ENCODE data around the gene PPP1R12B. TPM values are rescaled to one million over a fixed set of nuclear protein-coding genes. Genes with fewer than 3 reads are reported as not detected.
"Not testable (repeated sequence)": the region's sequence is repeated elsewhere in the genome, so short reads cannot be mapped to it uniquely, and the experiment has no call there.

The PPP1R12B gene
- total RNA-seq, 2 experiments from 2014 or later = 26.9 to 27.7 TPM

DNA sequence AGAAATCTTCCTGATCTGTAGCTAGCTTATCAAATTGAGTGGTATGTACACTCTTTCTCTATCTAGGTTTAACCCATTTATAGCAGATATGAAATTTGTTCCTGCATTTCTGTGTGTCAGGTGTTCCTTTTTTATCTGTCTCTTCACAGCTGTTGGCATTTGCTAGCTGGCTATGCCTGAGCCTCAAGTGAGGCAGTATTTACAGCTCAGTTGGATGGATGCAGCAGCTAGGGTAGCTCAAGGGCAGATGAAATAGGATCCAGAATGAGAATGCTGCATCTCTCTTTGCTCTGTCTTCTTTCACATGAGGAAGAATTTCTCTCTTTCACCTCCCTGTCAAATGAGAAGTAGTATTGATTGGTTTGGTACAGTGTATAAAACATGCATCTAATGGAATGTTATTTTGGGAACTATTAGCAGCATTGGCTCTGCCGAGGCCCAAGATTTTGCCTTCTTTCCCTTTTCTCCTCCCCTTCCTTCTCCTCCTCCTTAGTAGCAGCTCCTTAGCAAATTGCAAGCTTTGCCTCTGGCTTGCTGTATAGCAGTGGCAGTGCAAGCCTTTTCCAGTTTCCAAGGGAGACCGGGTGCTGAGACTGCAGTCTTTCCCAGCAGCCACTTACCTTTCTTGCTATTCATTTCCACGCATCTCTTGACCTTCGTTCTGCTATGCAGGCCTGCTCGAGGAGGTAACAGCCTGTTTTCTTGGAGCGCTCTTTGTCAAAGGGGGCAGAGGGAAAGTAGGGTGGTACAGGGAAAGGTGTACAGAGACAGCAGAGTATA is 125.0 kb downstream of the PPP1R12B start:
- H3K4me3 Mint-ChIP-seq; H3K9me3 Mint-ChIP-seq; POLR2A ChIA-PET; H3K27me3 Mint-ChIP-seq; H3K4me1 Mint-ChIP-seq; ATAC-seq (ENCODE audit: low read depth); H3K36me3 Mint-ChIP-seq; DNase-seq; H3K27ac Mint-ChIP-seq: not testable (repeated sequence)

DNA sequence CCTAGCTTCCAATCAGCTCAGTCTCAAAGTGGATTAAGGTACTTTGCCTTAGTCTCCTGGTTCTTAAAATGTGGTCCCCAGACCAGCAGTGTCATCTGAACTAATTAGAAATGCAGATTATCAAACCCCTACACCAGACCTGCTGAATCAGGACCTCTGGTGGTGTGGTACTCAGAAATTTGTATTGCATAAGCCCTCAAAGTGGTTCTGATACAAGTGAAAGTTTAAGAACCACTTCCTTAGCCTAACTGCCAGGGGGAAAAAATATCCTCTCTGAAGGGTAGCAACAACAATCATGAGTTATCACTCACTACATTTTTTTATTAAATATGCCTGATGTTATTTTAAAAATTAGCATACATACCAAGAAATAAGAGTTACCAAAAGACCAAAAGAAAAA is 131.2 kb downstream of the PPP1R12B start:
- POLR2A ChIA-PET, H3K9me3 Mint-ChIP-seq, H3K27me3 Mint-ChIP-seq, DNase-seq: not testable (repeated sequence)
- Mint-ChIP-seq H3K4me1 (peaks cover 37% of the 10 kb centered on the region), H3K36me3 (peaks cover 23% of the 10 kb centered on the region), H3K4me3 (peak overlapping the region; percentile 37), H3K27ac (peak overlapping the region; percentile 3)
- ATAC-seq (ENCODE audit: low read depth) = peak; percentile 66

DNA sequence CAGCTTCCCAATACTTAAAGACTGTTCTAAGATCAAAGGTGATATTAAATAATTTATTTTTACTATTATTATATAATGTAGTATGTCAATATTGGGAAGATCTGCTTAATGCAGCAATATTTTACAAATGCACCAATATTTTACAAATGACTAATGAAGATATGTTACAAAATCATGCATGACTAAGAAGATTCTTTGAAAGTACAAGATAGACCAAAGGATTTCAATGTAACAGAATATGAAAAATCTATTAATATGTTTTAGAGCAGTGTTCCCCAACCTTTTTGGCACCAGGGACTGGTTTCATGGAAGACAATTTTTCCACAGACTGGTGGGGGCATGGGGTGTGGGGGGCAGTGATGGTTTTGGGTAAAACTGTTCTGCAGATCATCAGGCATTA is 132.1 kb downstream of the PPP1R12B start:
- POLR2A ChIA-PET; H3K9me3 Mint-ChIP-seq; DNase-seq; H3K4me3 Mint-ChIP-seq; H3K27ac Mint-ChIP-seq; ATAC-seq (ENCODE audit: low read depth); H3K27me3 Mint-ChIP-seq: not testable (repeated sequence)
- H3K4me1 Mint-ChIP-seq = peaks cover 40% of the 10 kb centered on the region
- H3K36me3 Mint-ChIP-seq = peaks cover 32% of the 10 kb centered on the region

DNA sequence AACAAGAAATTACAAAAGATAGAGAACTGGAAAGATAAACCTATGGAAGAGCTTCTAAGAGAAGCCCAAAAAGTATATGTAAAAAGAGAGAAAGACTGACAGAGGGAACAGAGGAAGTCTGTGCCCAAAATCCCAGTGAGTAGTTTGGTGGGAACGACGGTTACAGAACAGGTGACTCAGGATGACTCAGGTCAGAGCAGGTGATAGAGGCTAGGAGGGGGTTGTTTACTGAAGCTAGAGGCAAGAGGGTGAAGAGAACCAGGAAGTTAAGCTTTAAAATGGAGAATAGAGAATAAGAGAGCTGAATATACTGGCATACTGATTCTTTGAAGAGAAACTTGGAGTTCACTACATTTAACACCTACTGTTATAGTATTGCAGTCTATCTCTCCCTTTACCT is 134.9 kb downstream of the PPP1R12B start:
- POLR2A ChIA-PET; H3K4me3 Mint-ChIP-seq; H3K27ac Mint-ChIP-seq; H3K27me3 Mint-ChIP-seq; ATAC-seq (ENCODE audit: low read depth); H3K9me3 Mint-ChIP-seq; DNase-seq: not testable (repeated sequence)
- Mint-ChIP-seq H3K4me1 (peaks cover 45% of the 10 kb centered on the region), H3K36me3 (peaks cover 36% of the 10 kb centered on the region)

DNA sequence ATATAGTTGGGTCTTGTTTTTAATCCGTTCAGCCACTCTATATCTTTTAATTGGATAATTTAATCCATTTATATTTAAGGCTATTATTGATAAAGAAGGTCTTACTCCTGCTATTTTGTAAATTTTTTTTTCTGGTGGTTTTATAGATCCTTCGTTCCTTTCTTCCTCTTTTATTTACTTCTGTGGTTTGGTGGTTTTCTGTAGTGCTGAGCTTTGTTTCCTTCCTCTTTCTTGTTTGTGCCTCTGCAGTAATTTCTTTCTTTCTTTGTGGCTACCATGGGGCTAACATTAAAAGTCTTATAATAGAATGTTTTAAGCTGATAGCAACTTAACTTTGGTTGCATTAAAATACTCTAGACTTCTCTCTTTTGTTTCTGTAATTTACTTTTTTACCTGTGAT is 135.5 kb downstream of the PPP1R12B start:
- peaks cover 43% of the 10 kb centered on the region for H3K36me3 Mint-ChIP-seq
- ATAC-seq (ENCODE audit: low read depth); H3K9me3 Mint-ChIP-seq; H3K27me3 Mint-ChIP-seq; POLR2A ChIA-PET; DNase-seq: not testable (repeated sequence)
- H3K27ac Mint-ChIP-seq = peak overlapping the region; percentile 17
- H3K4me1 Mint-ChIP-seq = peaks cover 43% of the 10 kb centered on the region
- H3K4me3 Mint-ChIP-seq = peak overlapping the region; percentile 15

DNA sequence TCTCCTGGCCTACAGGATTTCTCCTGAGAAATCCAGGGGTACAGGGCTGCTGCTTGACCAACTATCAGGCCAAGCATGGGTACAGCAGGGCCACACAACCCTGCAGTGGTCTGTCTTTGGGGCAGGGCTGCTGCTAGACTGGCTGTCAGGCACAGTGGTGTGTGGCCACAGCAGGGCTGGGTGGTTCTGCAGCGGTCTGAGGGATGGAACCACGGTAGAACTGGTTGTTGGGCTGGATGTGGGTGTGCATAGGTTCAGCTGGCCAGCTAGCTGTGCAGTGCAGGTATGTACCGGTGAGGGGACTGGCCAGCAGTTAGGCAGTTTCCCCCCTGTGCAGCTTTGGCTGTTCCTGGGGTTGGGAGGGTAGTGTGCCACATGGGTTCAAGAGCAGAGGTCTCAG is 136.3 kb downstream of the PPP1R12B start:
- peaks cover 48% of the 10 kb centered on the region for H3K36me3 Mint-ChIP-seq
- H3K9me3 Mint-ChIP-seq = not testable (repeated sequence)

DNA sequence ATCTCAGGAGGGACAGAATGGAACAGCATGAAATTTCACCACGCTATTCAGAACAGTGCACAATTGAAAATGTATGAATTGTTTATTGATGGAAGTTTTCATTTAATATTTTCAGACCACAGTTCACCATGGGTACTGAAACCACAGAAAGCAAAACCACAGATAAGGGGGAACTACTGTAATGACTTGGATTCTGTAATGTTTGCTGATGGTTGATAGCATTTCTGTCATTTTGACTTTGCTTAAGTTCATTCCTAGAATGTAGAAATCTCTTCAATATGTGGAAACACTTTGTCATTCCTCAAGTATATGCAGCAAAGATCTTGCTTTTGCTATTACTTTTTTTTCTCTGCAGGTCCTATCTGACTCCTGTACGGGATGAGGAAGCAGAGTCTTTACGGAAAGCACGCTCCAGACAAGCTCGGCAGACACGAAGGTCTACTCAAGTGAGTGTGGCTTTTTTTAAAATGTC is 139.7 kb downstream of the PPP1R12B start:
- H3K9me3 Mint-ChIP-seq; DNase-seq; H3K4me3 Mint-ChIP-seq; H3K27me3 Mint-ChIP-seq; H3K27ac Mint-ChIP-seq; ATAC-seq (ENCODE audit: low read depth); POLR2A ChIA-PET: not testable (repeated sequence)
- peaks cover 23% of the 10 kb centered on the region for H3K4me1 Mint-ChIP-seq
- peaks cover 40% of the 10 kb centered on the region for H3K36me3 Mint-ChIP-seq

More for the DNA sequence above, 136.3 kb downstream of the PPP1R12B start:
- H3K4me3 Mint-ChIP-seq; ATAC-seq (ENCODE audit: low read depth); DNase-seq; H3K27ac Mint-ChIP-seq; H3K27me3 Mint-ChIP-seq; POLR2A ChIA-PET: not testable (repeated sequence)
- peaks cover 36% of the 10 kb centered on the region for H3K4me1 Mint-ChIP-seq

DNA sequence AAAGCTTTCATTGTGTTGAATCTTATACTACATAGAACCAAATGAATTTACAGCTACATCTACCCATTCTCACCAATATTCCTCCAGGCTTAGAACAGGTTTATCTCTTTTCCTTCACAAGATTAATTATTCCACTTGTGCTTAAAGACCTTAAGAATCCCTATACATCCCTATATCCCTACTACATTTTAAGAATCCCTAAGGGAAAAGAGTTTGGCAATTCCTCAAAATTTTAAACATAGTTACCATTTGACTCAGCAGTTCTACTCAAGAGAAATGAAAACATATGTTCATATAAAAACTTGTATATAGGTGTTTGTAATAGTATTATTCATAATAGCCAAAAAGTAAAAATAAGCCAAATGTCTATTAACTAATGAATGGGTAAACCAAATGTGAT is 140.6 kb downstream of the PPP1R12B start:
- H3K9me3 Mint-ChIP-seq; H3K27ac Mint-ChIP-seq; H3K4me3 Mint-ChIP-seq; POLR2A ChIA-PET; H3K27me3 Mint-ChIP-seq; ATAC-seq (ENCODE audit: low read depth); DNase-seq: not testable (repeated sequence)
- Mint-ChIP-seq H3K4me1 (peaks cover 15% of the 10 kb centered on the region), H3K36me3 (peaks cover 37% of the 10 kb centered on the region)

DNA sequence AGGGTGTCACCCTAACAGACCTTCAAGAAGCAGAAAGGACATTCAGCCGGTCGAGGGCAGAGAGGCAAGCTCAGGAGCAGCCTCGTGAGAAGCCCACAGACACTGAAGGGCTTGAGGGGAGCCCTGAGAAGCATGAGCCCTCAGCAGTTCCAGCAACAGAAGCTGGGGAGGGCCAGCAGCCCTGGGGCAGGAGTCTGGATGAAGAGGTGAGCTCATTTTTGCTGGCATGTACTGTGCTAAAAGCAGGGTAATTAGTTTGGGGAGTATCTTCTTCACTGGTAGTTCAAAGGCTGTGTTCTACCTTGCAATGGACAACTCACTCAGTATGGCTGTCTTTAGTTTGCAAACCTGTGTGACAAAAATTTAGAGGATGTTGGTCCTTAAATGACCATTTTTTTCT is 144.6 kb downstream of the PPP1R12B start:
- H3K4me1 Mint-ChIP-seq; POLR2A ChIA-PET; H3K4me3 Mint-ChIP-seq; H3K27ac Mint-ChIP-seq; ATAC-seq (ENCODE audit: low read depth); H3K27me3 Mint-ChIP-seq; H3K9me3 Mint-ChIP-seq; DNase-seq: not testable (repeated sequence)
- H3K36me3 Mint-ChIP-seq = peaks cover 31% of the 10 kb centered on the region

DNA sequence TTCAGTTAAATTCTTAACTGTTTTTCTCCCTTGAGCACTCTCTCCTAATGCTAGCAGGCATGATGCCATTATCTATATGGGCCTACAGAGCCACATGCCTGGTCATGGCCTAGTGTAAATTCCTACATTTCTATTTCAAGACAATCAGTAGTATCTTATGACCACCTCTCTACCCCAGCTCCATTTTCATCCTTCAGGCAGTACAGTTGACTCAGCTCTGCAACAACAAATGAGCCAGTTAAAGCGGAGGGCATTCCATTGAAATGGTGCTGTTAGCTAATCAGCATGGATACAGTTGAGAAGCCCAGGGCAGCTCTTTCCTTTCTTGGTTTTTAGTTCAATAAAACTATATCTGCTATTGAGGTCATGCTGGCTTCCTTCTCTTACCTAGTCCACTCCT is 150.0 kb downstream of the PPP1R12B start:
- H3K4me3 Mint-ChIP-seq = no peak overlapping the region
- DNase-seq (no peak), ATAC-seq (ENCODE audit: low read depth) (no peak)
- H3K4me1 Mint-ChIP-seq = peaks cover 3% of the 10 kb centered on the region
- POLR2A ChIA-PET = no interaction called here
- no peak overlapping the region for H3K27ac Mint-ChIP-seq
- H3K27me3 Mint-ChIP-seq = no peaks in the 10 kb centered on the region
- peaks cover 8% of the 10 kb centered on the region for H3K36me3 Mint-ChIP-seq
- H3K9me3 Mint-ChIP-seq = no peaks in the 10 kb centered on the region

DNA sequence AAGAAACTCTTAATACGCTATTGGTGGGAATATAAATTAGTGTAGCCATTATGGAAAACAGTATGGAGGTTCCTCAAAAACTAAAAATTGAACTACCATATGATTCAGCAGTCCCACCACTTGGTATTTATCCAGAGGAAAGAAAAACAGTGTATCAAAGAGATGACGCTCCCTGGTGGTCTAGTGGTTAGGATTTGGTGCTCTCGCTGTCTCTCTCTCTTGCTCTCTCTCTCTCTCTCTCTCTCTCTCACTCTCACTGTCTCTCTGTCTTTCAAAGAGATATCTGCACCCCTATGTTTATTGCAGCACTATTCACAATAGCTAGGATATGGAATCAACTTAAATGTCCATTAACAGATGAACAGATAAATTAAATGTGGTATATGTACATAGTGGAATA is 151.5 kb downstream of the PPP1R12B start:
- H3K27me3 Mint-ChIP-seq; H3K4me1 Mint-ChIP-seq; H3K27ac Mint-ChIP-seq; H3K36me3 Mint-ChIP-seq; H3K4me3 Mint-ChIP-seq; DNase-seq; POLR2A ChIA-PET; ATAC-seq (ENCODE audit: low read depth); H3K9me3 Mint-ChIP-seq: not testable (repeated sequence)

DNA sequence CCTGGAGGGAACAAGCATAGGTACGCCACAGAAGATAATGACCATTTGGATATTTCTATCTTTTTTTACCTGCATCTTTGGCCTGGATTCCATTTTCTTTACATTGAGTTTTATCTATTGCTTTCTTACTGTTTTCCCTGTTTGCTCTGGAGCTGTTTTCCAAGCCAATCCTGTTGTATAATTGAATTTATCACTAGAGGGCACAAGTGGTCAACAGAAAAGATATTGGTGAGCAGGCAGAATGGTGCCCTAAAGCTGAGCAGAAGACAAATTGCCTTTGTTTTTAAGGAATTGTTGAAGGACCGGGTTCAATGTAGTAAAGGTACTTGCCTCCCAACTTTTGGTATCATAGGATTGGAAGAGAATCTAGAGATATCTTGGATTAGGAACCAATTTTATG is 152.8 kb downstream of the PPP1R12B start:
- ATAC-seq (ENCODE audit: low read depth) = no peak
- no peak for DNase-seq
- Mint-ChIP-seq H3K4me1 (no peaks in the 10 kb centered on the region), H3K4me3 (no peak overlapping the region), H3K27me3 (no peaks in the 10 kb centered on the region), H3K27ac (no peak overlapping the region), H3K36me3 (no peaks in the 10 kb centered on the region), H3K9me3 (no peaks in the 10 kb centered on the region)
- POLR2A ChIA-PET = no interaction called here

DNA sequence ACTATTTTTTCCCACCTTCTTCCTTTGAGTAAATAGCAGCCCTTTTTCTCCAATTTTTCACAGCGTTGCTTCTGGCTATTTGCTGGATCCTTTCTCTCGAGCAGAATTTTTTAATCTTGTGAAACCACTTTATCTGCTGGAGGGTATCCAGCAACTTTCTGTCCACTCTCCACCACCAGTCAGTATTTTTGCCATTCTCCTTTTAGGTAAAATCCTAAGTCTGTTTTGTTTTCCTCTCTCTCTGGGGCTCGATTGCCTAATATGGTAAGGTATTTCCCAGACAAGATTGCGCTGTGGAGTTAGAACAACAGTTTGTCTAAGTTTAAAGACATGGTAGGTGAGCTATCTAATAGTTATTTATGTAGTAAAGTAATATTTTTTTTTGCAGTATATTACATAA is 156.9 kb downstream of the PPP1R12B start:
- DNase-seq (no peak), ATAC-seq (ENCODE audit: low read depth) (no peak)
- no peaks in the 10 kb centered on the region for H3K4me1 Mint-ChIP-seq
- H3K27ac Mint-ChIP-seq = no peak overlapping the region
- H3K4me3 Mint-ChIP-seq = no peak overlapping the region
- H3K27me3 Mint-ChIP-seq = no peaks in the 10 kb centered on the region
- no peaks in the 10 kb centered on the region for H3K36me3 Mint-ChIP-seq
- POLR2A ChIA-PET = no interaction called here
- H3K9me3 Mint-ChIP-seq = no peaks in the 10 kb centered on the region

DNA sequence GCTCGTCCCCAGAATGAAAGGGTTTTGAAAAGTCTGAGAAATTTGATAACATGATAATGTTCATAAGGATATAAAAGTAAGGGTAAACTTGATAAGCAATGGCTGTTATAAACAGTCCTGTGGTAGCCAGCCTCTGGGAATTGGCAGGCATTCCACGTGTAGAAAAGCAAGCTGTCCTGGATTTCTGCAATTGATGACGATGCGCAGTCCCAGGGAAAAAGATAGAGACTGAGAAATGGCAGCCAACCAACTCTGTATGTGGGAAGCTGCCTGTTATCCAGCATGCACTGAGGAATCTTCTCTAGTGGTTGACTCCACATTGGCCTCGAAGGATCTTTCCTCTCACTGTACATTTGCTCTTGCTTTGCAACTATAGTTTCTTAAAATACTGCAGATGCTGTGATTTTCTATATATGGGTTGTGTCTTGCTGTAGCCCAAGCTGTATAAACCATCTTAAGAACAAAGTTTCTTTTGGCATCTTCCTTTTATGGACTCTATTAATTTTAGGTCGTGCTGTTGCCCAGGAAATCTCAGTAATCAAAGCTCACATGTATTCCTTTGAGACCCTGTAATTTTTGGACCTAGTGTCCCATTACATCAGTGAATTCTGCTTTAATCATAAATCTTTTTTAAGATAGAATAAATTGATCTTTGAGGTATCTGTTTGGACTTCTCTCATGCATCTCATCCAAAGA is 157.5 kb downstream of the PPP1R12B start:
- DNase-seq; H3K27me3 Mint-ChIP-seq; H3K9me3 Mint-ChIP-seq; H3K4me3 Mint-ChIP-seq; H3K4me1 Mint-ChIP-seq; ATAC-seq (ENCODE audit: low read depth); H3K27ac Mint-ChIP-seq; H3K36me3 Mint-ChIP-seq; POLR2A ChIA-PET: not testable (repeated sequence)

Data from activated naive CD8-positive, alpha-beta T cell treated with anti-CD3 and anti-CD28 coated beads, Interleukin-2, amount 10 ng/mL, durations not matched to agents 7 days and 5 days (primary cell).